ENCODE results near the gene DGKI. TPM values are rescaled to one million over a fixed set of nuclear protein-coding genes. Genes with fewer than 3 reads are reported as not detected.
"Not testable (repeated sequence)": the region's sequence is repeated elsewhere in the genome, so short reads cannot be mapped to it uniquely, and the experiment has no call there.

DGKI gene
- total RNA-seq, 1 experiment from 2014 or later, result 0.15 TPM

DNA sequence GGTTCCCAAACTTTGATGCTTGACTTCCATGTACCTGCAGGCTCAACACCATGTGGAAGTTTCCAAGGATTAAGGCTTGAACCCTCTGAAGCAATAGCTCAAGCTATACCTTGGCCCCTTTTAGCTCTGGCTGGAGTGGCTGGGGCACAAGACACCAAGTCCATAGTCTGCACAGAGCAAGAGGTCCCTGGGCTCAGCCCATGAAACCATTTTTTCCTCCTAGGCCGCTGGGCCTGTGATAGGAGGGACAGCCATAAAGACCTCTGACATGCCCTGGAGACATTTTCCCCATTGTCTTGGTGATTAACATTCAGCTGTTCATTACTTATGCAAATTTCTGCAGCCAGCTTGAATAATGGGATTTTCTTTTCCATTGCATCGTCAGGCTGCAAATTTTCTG, 14.4 kb downstream of the DGKI start:
- Histone ChIP-seq H3K79me2 (ENCODE audit: insufficient read depth, low read length) (no peaks in the 10 kb centered on the region), H3K4me3 (replicated peaks in 1 of 2; ENCODE audit: low read depth in 1 of 2, low read length in 2 of 2) (no peak overlapping the region), H2AFZ (ENCODE audit: low read depth, low read length, poor library complexity, severe bottlenecking) (no peak overlapping the region), H3K4me1 (ENCODE audit: control insufficient read depth in 1 of 2, insufficient read depth in 2 of 2, low read length in 2 of 2) (no peaks in the 10 kb centered on the region), H3K27ac (ENCODE audit: low read depth, low read length) (no peak overlapping the region), H3K9ac (ENCODE audit: low read length) (no peak overlapping the region), H3K27me3 (ENCODE audit: insufficient read depth, low read length) (peaks cover 11% of the 10 kb centered on the region; the same call in 1 of the 2 replicates), H3K9me3 (ENCODE audit: control insufficient read depth in 1 of 2, insufficient read depth in 1 of 2, low read depth in 1 of 2, low read length in 2 of 2) (no peaks in the 10 kb centered on the region), H3K9me2 (ENCODE audit: insufficient read depth) (no peaks in the 10 kb centered on the region), H3K36me3 (ENCODE audit: control insufficient read depth in 1 of 2, insufficient read depth in 2 of 2, low read length in 2 of 2) (no peaks in the 10 kb centered on the region), H3K4me2 (ENCODE audit: low read length) (no peak overlapping the region), H4K20me1 (ENCODE audit: insufficient read depth) (no peaks in the 10 kb centered on the region)
- no peak for DNase-seq (ENCODE audit: low read depth, low spot score)
- no TSS peak for BruUV-seq (replicated peaks)
- POLR2A ChIA-PET, result no interaction called here
- TF ChIP-seq EGR1 (IDR thresholded peaks at IDR 0.05; ENCODE audit: low read depth) (no peak), FOSL1 (IDR thresholded peaks at IDR 0.05; ENCODE audit: low read depth) (no peak), EZH2 (IDR thresholded peaks at IDR 0.05) (no peak), CBX3 (IDR thresholded peaks at IDR 0.05; ENCODE audit: low read depth) (no peak), ZFX (IDR thresholded peaks at IDR 0.05) (no peak), ZNF274 (IDR thresholded peaks at IDR 0.05; ENCODE audit: low read depth, low read length) (no peak), CEBPB (IDR thresholded peaks at IDR 0.05; ENCODE audit: low read depth) (no peak), POLR2A (IDR thresholded peaks at IDR 0.05; ENCODE audit: borderline replicate concordance, extremely low read depth, insufficient read depth, insufficient read length) (no peak), SIN3A (IDR thresholded peaks at IDR 0.05; ENCODE audit: low read depth) (no peak), SRF (IDR thresholded peaks at IDR 0.05; ENCODE audit: low read depth) (no peak), YY1 (IDR thresholded peaks at IDR 0.05; ENCODE audit: extremely low read depth, insufficient replicate concordance, low read depth, low read length) (no peak)
- TF ChIP-seq, protein P1, sequence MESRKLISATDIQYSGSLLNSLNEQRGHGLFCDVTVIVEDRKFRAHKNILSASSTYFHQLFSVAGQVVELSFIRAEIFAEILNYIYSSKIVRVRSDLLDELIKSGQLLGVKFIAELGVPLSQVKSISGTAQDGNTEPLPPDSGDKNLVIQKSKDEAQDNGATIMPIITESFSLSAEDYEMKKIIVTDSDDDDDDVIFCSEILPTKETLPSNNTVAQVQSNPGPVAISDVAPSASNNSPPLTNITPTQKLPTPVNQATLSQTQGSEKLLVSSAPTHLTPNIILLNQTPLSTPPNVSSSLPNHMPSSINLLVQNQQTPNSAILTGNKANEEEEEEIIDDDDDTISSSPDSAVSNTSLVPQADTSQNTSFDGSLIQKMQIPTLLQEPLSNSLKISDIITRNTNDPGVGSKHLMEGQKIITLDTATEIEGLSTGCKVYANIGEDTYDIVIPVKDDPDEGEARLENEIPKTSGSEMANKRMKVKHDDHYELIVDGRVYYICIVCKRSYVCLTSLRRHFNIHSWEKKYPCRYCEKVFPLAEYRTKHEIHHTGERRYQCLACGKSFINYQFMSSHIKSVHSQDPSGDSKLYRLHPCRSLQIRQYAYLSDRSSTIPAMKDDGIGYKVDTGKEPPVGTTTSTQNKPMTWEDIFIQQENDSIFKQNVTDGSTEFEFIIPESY (IDR thresholded peaks at IDR 0.05; ENCODE audit: extremely low read depth, insufficient replicate concordance, low read length), result no peak
- TF ChIP-seq, protein P2, sequence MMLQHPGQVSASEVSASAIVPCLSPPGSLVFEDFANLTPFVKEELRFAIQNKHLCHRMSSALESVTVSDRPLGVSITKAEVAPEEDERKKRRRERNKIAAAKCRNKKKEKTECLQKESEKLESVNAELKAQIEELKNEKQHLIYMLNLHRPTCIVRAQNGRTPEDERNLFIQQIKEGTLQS (IDR thresholded peaks at IDR 0.05), result no peak
- TF ChIP-seq, protein P3, sequence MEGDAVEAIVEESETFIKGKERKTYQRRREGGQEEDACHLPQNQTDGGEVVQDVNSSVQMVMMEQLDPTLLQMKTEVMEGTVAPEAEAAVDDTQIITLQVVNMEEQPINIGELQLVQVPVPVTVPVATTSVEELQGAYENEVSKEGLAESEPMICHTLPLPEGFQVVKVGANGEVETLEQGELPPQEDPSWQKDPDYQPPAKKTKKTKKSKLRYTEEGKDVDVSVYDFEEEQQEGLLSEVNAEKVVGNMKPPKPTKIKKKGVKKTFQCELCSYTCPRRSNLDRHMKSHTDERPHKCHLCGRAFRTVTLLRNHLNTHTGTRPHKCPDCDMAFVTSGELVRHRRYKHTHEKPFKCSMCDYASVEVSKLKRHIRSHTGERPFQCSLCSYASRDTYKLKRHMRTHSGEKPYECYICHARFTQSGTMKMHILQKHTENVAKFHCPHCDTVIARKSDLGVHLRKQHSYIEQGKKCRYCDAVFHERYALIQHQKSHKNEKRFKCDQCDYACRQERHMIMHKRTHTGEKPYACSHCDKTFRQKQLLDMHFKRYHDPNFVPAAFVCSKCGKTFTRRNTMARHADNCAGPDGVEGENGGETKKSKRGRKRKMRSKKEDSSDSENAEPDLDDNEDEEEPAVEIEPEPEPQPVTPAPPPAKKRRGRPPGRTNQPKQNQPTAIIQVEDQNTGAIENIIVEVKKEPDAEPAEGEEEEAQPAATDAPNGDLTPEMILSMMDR (IDR thresholded peaks at IDR 0.05 in 2 of 3, conservative IDR thresholded peaks at IDR 0.05 in 1 of 3; ENCODE audit: borderline replicate concordance in 1 of 3, insufficient read depth in 1 of 3, low read depth in 2 of 3, low read length in 2 of 3), result no peak
- intact Hi-C loops (cut with micrococcal nuclease), result no loop called here
- no peak for ATAC-seq
- RAD21 ChIA-PET (ENCODE audit: low non-redundant PET in 1 of 2, low total read pairs in 2 of 2, uncharacterized antibody in 2 of 2, unreplicated experiment in 2 of 2), result no interaction called here
- CTCF ChIA-PET, result no interaction called here

DNA sequence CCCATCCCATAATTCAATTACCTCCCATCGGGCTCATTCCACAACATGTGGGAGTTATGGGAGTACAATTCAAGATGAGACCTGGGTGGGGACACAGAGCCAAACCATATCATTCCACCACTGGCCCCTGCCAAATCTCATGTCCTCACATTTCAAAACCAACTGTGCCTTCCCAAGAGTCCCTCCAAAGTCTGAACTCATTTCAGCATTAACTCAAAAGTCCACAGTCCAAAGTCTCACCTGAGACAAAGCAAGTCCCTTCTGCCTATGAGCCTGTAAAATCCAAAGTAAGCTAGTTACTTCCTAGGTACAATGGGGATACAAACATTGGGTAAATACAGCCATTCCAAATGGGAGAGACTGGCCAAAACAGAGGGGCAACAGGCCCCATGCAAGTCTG, 15.2 kb downstream of the DGKI start:
- H3K27me3 ChIP-seq (ENCODE audit: insufficient read depth, low read length), result peaks cover 11% of the 10 kb centered on the region
- DNase-seq (ENCODE audit: low read depth, low spot score); H2AFZ ChIP-seq (ENCODE audit: low read depth, low read length, poor library complexity, severe bottlenecking); RAD21 ChIA-PET (ENCODE audit: low non-redundant PET in 1 of 2, low total read pairs in 2 of 2, uncharacterized antibody in 2 of 2, unreplicated experiment in 2 of 2); H3K9me2 ChIP-seq (ENCODE audit: insufficient read depth); H3K9ac ChIP-seq (ENCODE audit: low read length); POLR2A ChIA-PET; BruUV-seq (replicated peaks); H3K27ac ChIP-seq (ENCODE audit: low read depth, low read length); ATAC-seq; H3K4me1 ChIP-seq (ENCODE audit: control insufficient read depth in 1 of 2, insufficient read depth in 2 of 2, low read length in 2 of 2); intact Hi-C loops (cut with micrococcal nuclease); H3K36me3 ChIP-seq (ENCODE audit: control insufficient read depth in 1 of 2, insufficient read depth in 2 of 2, low read length in 2 of 2); CTCF ChIA-PET; H3K4me3 ChIP-seq (replicated peaks in 1 of 2; ENCODE audit: low read depth in 1 of 2, low read length in 2 of 2); H3K4me2 ChIP-seq (ENCODE audit: low read length); H3K9me3 ChIP-seq (ENCODE audit: control insufficient read depth in 1 of 2, insufficient read depth in 1 of 2, low read depth in 1 of 2, low read length in 2 of 2); H4K20me1 ChIP-seq (ENCODE audit: insufficient read depth); H3K79me2 ChIP-seq (ENCODE audit: insufficient read depth, low read length): not testable (repeated sequence)

All from HCT116 (cell line).